SK-MEL-5 (cell line): Measurements from ENCODE around the gene CTF1. TPM values are rescaled to one million over a fixed set of nuclear protein-coding genes. Genes with fewer than 3 reads are reported as not detected.
"Not testable (repeated sequence)": the region's sequence is repeated elsewhere in the genome, so short reads cannot be mapped to it uniquely, and the experiment has no call there.

ENCODE experiments used
- DNase-seq: peaks from one replicate; pipeline ENCODE4 v3.0.0-alpha.2; 2016; ENCODE audit warnings: low read depth, low spot score
- in situ Hi-C: cut with HindIII; loops from 2 replicates; pipeline ENCODE4 v1.10.0; 2016; ENCODE audit warnings: low sequenced_read_pairs, high pct_unique_total_duplicates, low pct_unique_long_range_greater_than_20kb
- total RNA-seq: library from RNA; depleted of rRNA; stranded (reverse); fragments of >200 nt; shearing (Covaris generic); gene quantifications from 2 replicates; pipeline ENCODE4 v1.2.3, GENCODE V29; 2014

CTF1 gene
- total RNA-seq, 1 experiment from 2014 or later = 0.29 TPM

GRCh38 chr16:30923554-30924075 is 27.2 kb downstream of the CTF1 start, which contains the start of gene FBXL19:
TSS of gene FBXL19 (plus strand) at chr16:30923572. CDS start at chr16:30925755, 2,183 bp downstream.
- in situ Hi-C loops = no loop called here
- DNase-seq = no peak

- in situ Hi-C loops = no loop called here
- DNase-seq = no peak
Observed at GRCh38 chr16:30924076-30924912, 27.9 kb downstream of the CTF1 start.

- in situ Hi-C loops = no loop called here
- DNase-seq = no peak
Observed at GRCh38 chr16:30924913-30925631, 28.7 kb downstream of the CTF1 start.

GRCh38 chr16:30925632-30925987 is 29.2 kb downstream of the CTF1 start:
- no peak for DNase-seq
- in situ Hi-C loops = no loop called here

- no peak for DNase-seq
- in situ Hi-C loops = no loop called here
Observed at GRCh38 chr16:30925995-30926811, 29.8 kb downstream of the CTF1 start.

- no peak for DNase-seq
- in situ Hi-C loops = no loop called here
Observed at GRCh38 chr16:30926937-30927788, 30.7 kb downstream of the CTF1 start.

- in situ Hi-C loops = no loop called here
- DNase-seq = peak; percentile 87
Observed at GRCh38 chr16:30927789-30928378, 31.5 kb downstream of the CTF1 start.

- in situ Hi-C loops = no loop called here
- no peak for DNase-seq
Observed at GRCh38 chr16:30928390-30928789, 32.0 kb downstream of the CTF1 start.

GRCh38 chr16:30929167-30929566 is 32.8 kb downstream of the CTF1 start:
- in situ Hi-C loops = no loop called here
- no peak for DNase-seq

- in situ Hi-C loops = no loop called here
- DNase-seq = no peak
Observed at GRCh38 chr16:30930160-30930571, 33.8 kb downstream of the CTF1 start.

GRCh38 chr16:30931068-30931650 is 34.7 kb downstream of the CTF1 start:
- in situ Hi-C loops = no loop called here
- DNase-seq = no peak

- peak; percentile 71 for DNase-seq
- in situ Hi-C loops = no loop called here
Observed at GRCh38 chr16:30934827-30935557, 38.6 kb downstream of the CTF1 start.

- DNase-seq = no peak
- in situ Hi-C loops = no loop called here
Observed at GRCh38 chr16:30937692-30938091, 41.3 kb downstream of the CTF1 start.

GRCh38 chr16:30939571-30939970 is 43.2 kb downstream of the CTF1 start:
- in situ Hi-C loops, DNase-seq: not testable (repeated sequence)

- peak; percentile 71 for DNase-seq
- in situ Hi-C loops = no loop called here
Observed at GRCh38 chr16:30941600-30942425, 45.4 kb downstream of the CTF1 start.
